Measurements from ENCODE around the gene TSFM.
A peak's percentile ranks its signal among the peaks of the same experiment; 100 is the strongest.
"Not testable (repeated sequence)": the region's sequence is repeated elsewhere in the genome, so short reads cannot be mapped to it uniquely, and the experiment has no call there.

The TSFM gene

GRCh38 chr12:57770734-57771133 lies 11.9 kb upstream of the TSFM start:
- no peak for TF ChIP-seq CTCF (IDR thresholded peaks at IDR 0.05; ENCODE audit: low read depth, low read length, missing control alignments)
- H3K4me3 ChIP-seq (ENCODE audit: low read depth, low read length): no peak overlapping the region; the same call in 1 of the 2 replicates

GRCh38 chr12:57771236-57771872 lies 11.2 kb upstream of the TSFM start:
- H3K4me3 ChIP-seq (ENCODE audit: low read depth, low read length): peak overlapping the region; percentile 65
- DNase-seq (ENCODE audit: low read depth): peak; percentile 76
- TF ChIP-seq CTCF (IDR thresholded peaks at IDR 0.05; ENCODE audit: low read depth, low read length, missing control alignments): no peak

More at GRCh38 chr12:57770734-57771133, 11.9 kb upstream of the TSFM start:
- no peak for DNase-seq (ENCODE audit: low read depth)

DNA sequence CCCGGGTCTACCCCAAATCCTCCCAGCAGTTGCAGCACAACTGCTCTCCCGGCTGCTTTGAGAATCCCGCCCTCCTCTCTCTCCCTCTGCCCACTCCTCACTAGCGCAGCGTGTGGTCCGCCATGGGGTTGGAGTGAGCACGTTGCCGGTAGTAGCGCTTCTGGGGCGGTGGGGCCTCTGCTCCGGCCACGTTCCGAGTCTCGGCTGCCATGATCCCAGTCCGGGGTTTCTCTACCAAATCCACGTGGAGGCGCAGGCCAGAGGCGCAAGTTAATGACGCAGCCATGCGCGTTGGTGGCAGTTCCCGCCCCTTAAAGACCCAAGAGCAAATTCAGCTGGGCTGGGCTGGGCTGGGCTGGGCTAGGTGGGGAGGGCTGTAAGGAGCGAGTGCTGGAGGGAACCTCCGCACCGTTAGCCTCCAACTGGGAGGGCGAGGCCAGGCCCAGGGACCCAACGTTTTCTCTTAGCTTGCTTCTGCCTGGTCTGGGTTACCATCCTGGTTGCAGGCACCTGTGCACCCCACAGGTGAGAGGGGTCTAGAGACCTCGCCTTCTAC lies 10.6 kb upstream of the TSFM start, which contains the start of gene METTL1:
Gene METTL1 (minus strand): TSS at position 233 of the 556 bp plus-strand sequence. CDS start 22 bp downstream, at position 211.
- DNase-seq (ENCODE audit: low read depth): peak; percentile 89
- H3K4me3 ChIP-seq (ENCODE audit: low read depth, low read length): peak within 1 kb of the TSS; percentile 65
- no peak for TF ChIP-seq CTCF (IDR thresholded peaks at IDR 0.05; ENCODE audit: low read depth, low read length, missing control alignments)

- no peak for DNase-seq (ENCODE audit: low read depth)
- peak within 1 kb of the TSS; percentile 65 for H3K4me3 ChIP-seq (ENCODE audit: low read depth, low read length)
- TF ChIP-seq CTCF (IDR thresholded peaks at IDR 0.05; ENCODE audit: low read depth, low read length, missing control alignments): no peak
Observed at GRCh38 chr12:57772429-57773322, 9.9 kb upstream of the TSFM start, which contains the start of gene EEF1AKMT3. TSS of gene EEF1AKMT3 (plus strand) at chr12:57772614. CDS start at chr12:57772725, 111 bp downstream.

DNA sequence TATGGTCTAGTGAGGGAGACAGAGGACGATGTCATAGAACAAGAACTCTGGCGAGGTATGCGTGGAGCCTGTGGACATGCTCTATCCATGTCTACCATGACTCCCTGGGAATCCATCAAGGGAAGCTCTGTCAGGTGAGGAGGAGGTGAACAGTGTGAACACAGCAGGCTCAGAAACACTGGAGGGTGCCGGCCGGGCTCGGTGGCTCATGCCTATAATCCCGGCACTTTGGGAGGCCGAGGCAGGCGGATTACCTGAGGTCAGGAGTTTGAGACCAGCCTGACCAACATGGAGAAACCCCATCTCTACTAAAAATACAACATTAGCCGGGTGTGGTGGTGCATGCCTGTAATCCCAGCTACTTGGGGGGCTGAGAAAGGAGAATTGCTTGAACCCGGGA lies 8.0 kb upstream of the TSFM start:
- not testable (repeated sequence) for H3K4me3 ChIP-seq (ENCODE audit: low read depth, low read length); DNase-seq (ENCODE audit: low read depth)

- no peak for TF ChIP-seq CTCF (IDR thresholded peaks at IDR 0.05; ENCODE audit: low read depth, low read length, missing control alignments)
- no peak overlapping the region for H3K4me3 ChIP-seq (ENCODE audit: low read depth, low read length)
- no peak for DNase-seq (ENCODE audit: low read depth)
Observed at GRCh38 chr12:57775044-57775443, 7.5 kb upstream of the TSFM start.
